Measurements from ENCODE around the gene KDM4C.

KDM4C gene

DNA sequence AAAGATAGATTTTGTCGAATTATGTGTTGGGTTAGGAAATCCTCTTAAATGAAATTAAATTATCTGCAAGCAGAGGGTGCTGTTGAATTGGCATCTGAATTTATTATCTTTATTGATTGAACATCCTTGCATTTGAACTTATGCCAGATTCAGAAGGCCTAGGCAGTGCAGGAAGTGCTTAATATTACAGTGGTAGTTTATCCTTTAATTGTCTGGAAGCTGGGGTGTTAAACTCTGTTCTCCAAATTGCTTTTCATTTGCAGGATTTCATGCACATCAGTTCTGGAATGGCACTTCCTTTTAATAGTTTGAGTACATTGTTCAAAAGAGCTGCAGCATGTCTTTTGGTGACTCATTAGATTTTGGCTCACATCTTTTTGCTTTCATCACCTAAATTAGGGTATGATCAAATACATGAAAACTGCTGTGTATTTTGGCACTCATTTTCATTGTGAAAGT is 186.3 kb downstream of the KDM4C start:
- no peak for TF ChIP-seq EZH2phosphoT487 (conservative IDR thresholded peaks at IDR 0.05; ENCODE audit: low read length)
- TF ChIP-seq, protein P1, sequence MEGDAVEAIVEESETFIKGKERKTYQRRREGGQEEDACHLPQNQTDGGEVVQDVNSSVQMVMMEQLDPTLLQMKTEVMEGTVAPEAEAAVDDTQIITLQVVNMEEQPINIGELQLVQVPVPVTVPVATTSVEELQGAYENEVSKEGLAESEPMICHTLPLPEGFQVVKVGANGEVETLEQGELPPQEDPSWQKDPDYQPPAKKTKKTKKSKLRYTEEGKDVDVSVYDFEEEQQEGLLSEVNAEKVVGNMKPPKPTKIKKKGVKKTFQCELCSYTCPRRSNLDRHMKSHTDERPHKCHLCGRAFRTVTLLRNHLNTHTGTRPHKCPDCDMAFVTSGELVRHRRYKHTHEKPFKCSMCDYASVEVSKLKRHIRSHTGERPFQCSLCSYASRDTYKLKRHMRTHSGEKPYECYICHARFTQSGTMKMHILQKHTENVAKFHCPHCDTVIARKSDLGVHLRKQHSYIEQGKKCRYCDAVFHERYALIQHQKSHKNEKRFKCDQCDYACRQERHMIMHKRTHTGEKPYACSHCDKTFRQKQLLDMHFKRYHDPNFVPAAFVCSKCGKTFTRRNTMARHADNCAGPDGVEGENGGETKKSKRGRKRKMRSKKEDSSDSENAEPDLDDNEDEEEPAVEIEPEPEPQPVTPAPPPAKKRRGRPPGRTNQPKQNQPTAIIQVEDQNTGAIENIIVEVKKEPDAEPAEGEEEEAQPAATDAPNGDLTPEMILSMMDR (IDR thresholded peaks at IDR 0.05; ENCODE audit: insufficient read depth, low read length, poor library complexity, severe bottlenecking): no peak
- no peaks in the 10 kb centered on the region for H3K9me2 ChIP-seq (replicated peaks; ENCODE audit: insufficient read depth, low read length)
- H3K9me3 ChIP-seq (ENCODE audit: insufficient read depth, low read length): no peaks in the 10 kb centered on the region
- no peaks in the 10 kb centered on the region for H4K20me1 ChIP-seq (ENCODE audit: low read depth, low read length)
- no peak overlapping the region for H3K9ac ChIP-seq (ENCODE audit: low read length)
- no peak overlapping the region for H3K4me3 ChIP-seq (ENCODE audit: insufficient read depth, low read length, poor library complexity, severe bottlenecking)
- no peak overlapping the region for H3K4me2 ChIP-seq (ENCODE audit: low read depth, low read length, poor library complexity, severe bottlenecking)
- H3K27ac ChIP-seq (ENCODE audit: low read depth, low read length): no peak overlapping the region
- no peaks in the 10 kb centered on the region for H3K79me2 ChIP-seq (ENCODE audit: insufficient read depth, low read length)
- H3K36me3 ChIP-seq (ENCODE audit: low read length): peaks cover 11% of the 10 kb centered on the region; the same call in 1 of the 2 replicates
- no peak overlapping the region for H2AFZ ChIP-seq (ENCODE audit: low read depth, low read length, severe bottlenecking)
- no peaks in the 10 kb centered on the region for H3F3A ChIP-seq (ENCODE audit: insufficient read depth)
- H3K27me3 ChIP-seq (ENCODE audit: low read length): no peaks in the 10 kb centered on the region

DNA sequence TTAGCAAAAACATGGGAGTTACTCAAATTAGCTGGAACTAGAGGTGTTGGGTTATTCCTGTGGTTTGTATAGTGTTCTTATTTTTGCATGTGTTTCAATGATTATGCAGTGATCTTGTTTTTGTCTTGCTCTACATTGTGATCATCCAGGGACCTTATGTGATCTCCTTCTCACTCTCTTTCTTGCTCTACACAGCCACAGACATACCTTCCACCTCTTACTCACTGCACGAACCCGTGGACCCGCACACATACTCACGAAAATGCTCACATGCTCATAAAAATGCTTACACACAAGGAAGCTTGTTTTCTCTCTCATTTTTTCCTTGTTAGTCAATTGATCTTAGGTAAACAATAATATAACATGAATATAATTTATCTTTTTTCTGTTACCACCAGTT is 187.1 kb downstream of the KDM4C start:
- TF ChIP-seq EZH2phosphoT487 (conservative IDR thresholded peaks at IDR 0.05; ENCODE audit: low read length): no peak
- TF ChIP-seq, protein P1 (IDR thresholded peaks at IDR 0.05; ENCODE audit: insufficient read depth, low read length, poor library complexity, severe bottlenecking): no peak
- Histone ChIP-seq H4K20me1 (ENCODE audit: low read depth, low read length) (no peaks in the 10 kb centered on the region), H3F3A (ENCODE audit: insufficient read depth) (no peaks in the 10 kb centered on the region), H3K4me2 (ENCODE audit: low read depth, low read length, poor library complexity, severe bottlenecking) (no peak overlapping the region), H2AFZ (ENCODE audit: low read depth, low read length, severe bottlenecking) (no peak overlapping the region), H3K27me3 (ENCODE audit: low read length) (no peaks in the 10 kb centered on the region), H3K79me2 (ENCODE audit: insufficient read depth, low read length) (no peaks in the 10 kb centered on the region), H3K9ac (ENCODE audit: low read length) (no peak overlapping the region), H3K36me3 (ENCODE audit: low read length) (peaks cover 11% of the 10 kb centered on the region; the same call in 1 of the 2 replicates), H3K27ac (ENCODE audit: low read depth, low read length) (no peak overlapping the region), H3K4me3 (ENCODE audit: insufficient read depth, low read length, poor library complexity, severe bottlenecking) (no peak overlapping the region), H3K9me2 (replicated peaks; ENCODE audit: insufficient read depth, low read length) (no peaks in the 10 kb centered on the region), H3K9me3 (ENCODE audit: insufficient read depth, low read length) (no peaks in the 10 kb centered on the region)

- H3K27ac ChIP-seq (ENCODE audit: low read depth, low read length): no peak overlapping the region
- H3F3A ChIP-seq (ENCODE audit: insufficient read depth): no peaks in the 10 kb centered on the region
- H3K27me3 ChIP-seq (ENCODE audit: low read length): no peaks in the 10 kb centered on the region
- peaks cover 11% of the 10 kb centered on the region; the same call in 1 of the 2 replicates for H3K36me3 ChIP-seq (ENCODE audit: low read length)
- no peak for TF ChIP-seq EZH2phosphoT487 (conservative IDR thresholded peaks at IDR 0.05; ENCODE audit: low read length)
- TF ChIP-seq, protein P1 (IDR thresholded peaks at IDR 0.05; ENCODE audit: insufficient read depth, low read length, poor library complexity, severe bottlenecking): no peak
- no peaks in the 10 kb centered on the region for H3K9me3 ChIP-seq (ENCODE audit: insufficient read depth, low read length)
- no peak overlapping the region for H3K4me3 ChIP-seq (ENCODE audit: insufficient read depth, low read length, poor library complexity, severe bottlenecking)
- H3K9ac ChIP-seq (ENCODE audit: low read length): no peak overlapping the region
- no peak overlapping the region for H3K4me2 ChIP-seq (ENCODE audit: low read depth, low read length, poor library complexity, severe bottlenecking)
- no peaks in the 10 kb centered on the region for H3K9me2 ChIP-seq (replicated peaks; ENCODE audit: insufficient read depth, low read length)
- H2AFZ ChIP-seq (ENCODE audit: low read depth, low read length, severe bottlenecking): no peak overlapping the region
- H3K79me2 ChIP-seq (ENCODE audit: insufficient read depth, low read length): no peaks in the 10 kb centered on the region
- no peaks in the 10 kb centered on the region for H4K20me1 ChIP-seq (ENCODE audit: low read depth, low read length)
Measured at GRCh38 chr9:6945816-6946215, 188.0 kb downstream of the KDM4C start.

Measured in SU-DHL-6 (cell line).